Measurements from ENCODE around the gene CDC42SE2.
"Not testable (repeated sequence)": the region's sequence is repeated elsewhere in the genome, so short reads cannot be mapped to it uniquely, and the experiment has no call there.

DNA sequence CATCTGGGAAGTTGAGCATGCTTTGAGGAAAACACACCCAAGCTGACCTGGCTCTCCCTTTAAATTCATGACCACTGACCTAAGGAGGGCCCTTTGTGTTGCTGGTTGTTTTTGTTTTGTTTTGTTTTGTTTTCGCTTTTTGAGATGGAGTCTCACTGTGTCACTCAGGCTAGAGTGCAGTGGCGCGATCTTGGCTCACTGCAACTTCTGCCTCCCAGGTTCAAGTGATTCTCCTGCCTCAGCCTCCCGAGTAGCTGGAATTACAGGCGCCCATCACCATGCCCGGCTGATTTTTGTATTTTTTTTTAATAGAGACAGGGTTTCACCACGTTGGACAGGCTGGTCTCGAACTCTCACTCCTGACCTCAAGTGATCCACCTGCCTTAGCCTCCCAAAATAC lies 8.0 kb downstream of the CDC42SE2 start:
- TF ChIP-seq, protein P1, sequence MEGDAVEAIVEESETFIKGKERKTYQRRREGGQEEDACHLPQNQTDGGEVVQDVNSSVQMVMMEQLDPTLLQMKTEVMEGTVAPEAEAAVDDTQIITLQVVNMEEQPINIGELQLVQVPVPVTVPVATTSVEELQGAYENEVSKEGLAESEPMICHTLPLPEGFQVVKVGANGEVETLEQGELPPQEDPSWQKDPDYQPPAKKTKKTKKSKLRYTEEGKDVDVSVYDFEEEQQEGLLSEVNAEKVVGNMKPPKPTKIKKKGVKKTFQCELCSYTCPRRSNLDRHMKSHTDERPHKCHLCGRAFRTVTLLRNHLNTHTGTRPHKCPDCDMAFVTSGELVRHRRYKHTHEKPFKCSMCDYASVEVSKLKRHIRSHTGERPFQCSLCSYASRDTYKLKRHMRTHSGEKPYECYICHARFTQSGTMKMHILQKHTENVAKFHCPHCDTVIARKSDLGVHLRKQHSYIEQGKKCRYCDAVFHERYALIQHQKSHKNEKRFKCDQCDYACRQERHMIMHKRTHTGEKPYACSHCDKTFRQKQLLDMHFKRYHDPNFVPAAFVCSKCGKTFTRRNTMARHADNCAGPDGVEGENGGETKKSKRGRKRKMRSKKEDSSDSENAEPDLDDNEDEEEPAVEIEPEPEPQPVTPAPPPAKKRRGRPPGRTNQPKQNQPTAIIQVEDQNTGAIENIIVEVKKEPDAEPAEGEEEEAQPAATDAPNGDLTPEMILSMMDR (IDR thresholded peaks at IDR 0.05), result not testable (repeated sequence)
- TF ChIP-seq POLR2AphosphoS5 (IDR thresholded peaks at IDR 0.05); POLR2A (IDR thresholded peaks at IDR 0.05); EP300 (IDR thresholded peaks at IDR 0.05; ENCODE audit: low read depth): not testable (repeated sequence)
